IPS-20b (cell line): Measurements from ENCODE around the gene NR2F1.

Experiments
- H3K27ac ChIP-seq: one replicate; pipeline ENCODE4 v1.5.1; 2013; ENCODE audit warnings: low read length
- H3K27me3 ChIP-seq: 2 replicates; pipeline ENCODE4 v1.6.1; 2013; ENCODE audit warnings: mild to moderate bottlenecking, low read length, inconsistent platforms; ENCODE audit not compliant: insufficient read depth
- H3K36me3 ChIP-seq: 2 replicates; pipeline ENCODE4 v1.6.1; 2013; ENCODE audit warnings: low read depth, mild to moderate bottlenecking, inconsistent platforms, low read length, moderate library complexity; ENCODE audit not compliant: insufficient read depth
- H3K4me1 ChIP-seq: 2 replicates; pipeline ENCODE4 v1.6.1; 2013; ENCODE audit warnings: mild to moderate bottlenecking, control low read depth, inconsistent platforms, low read length, moderate library complexity; ENCODE audit not compliant: insufficient read depth
- H3K4me3 ChIP-seq: 2 replicates; pipeline ENCODE4 v1.5.1; 2013; ENCODE audit warnings: mild to moderate bottlenecking, low read length, inconsistent platforms
- H3K9ac ChIP-seq: 2 replicates; pipeline ENCODE4 v1.6.1; 2013; ENCODE audit warnings: low read depth, mild to moderate bottlenecking, inconsistent platforms, low read length, moderate library complexity
- H3K9me3 ChIP-seq: 2 replicates; pipeline ENCODE4 v1.6.1; 2013; ENCODE audit warnings: mild to moderate bottlenecking, low read depth, low read length, inconsistent platforms; ENCODE audit not compliant: insufficient read depth

NR2F1 gene

DNA sequence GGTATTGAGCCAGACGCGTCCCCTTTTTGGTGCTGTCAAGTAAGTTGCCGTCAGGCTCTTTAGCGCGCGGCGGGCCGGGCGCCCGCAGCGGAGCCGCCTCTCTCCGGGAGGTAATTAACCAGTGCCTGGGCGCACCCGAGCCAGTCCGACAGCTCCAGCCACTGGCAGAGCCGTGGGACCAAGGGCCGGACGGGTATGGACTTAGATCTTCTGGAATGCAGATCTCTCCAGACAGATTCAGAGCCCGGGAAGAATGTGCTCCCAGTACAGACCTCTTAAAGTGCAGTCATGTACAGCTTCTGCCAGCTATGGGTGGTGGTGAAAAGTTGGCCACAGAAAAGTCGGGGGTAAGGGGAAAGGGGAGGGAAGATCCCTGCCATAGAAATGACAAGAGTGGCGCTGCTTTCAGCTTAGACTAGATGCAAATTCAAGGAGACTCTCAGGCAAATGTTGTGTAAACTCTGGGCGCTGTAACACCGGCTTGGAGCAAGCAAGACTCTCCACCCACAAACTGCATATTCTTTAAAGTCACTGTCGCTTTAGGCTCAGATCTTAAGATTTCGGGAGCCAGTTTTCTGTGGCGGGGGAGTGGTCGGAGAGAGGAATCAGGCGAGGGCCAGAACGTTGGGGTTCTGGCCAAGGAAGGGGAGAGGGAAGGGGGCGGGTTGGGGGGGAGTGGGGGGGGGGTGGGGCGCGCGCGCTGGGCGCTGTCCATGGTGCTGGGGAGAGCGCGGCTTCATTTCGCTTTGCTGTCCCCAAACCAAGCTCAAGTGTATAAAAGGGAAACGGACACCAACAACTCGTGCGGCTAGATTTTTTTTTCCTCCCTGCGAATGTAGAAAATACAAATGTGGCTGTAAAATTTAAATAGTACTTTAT lies 29.2 kb downstream of the NR2F1 start:
- H3K27me3 ChIP-seq, result peaks cover 100% of the 10 kb centered on the region
- no peaks in the 10 kb centered on the region for H3K9me3 ChIP-seq
- H3K27ac ChIP-seq, result no peak overlapping the region
- no peak overlapping the region for H3K9ac ChIP-seq
- peak overlapping the region; percentile 54 for H3K4me3 ChIP-seq
- H3K36me3 ChIP-seq, result no peaks in the 10 kb centered on the region
- peaks cover 10% of the 10 kb centered on the region for H3K4me1 ChIP-seq

DNA sequence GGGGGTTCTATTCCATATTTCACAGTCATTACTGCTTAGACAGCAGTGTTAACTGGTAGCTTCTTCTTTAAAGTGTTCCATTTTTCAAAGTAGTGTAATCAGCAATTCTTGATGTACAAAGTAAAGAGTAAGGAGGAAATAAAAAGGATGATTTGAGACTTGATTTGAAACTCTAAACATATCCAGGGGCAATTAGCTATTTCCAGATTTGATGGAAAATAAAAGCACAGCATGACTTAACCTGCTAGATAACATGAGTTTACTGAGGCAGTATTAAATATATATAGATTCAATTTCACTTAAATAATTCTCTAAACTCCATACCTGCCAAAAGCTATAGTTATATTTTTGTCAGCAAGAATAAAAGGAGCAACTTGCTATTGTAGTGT lies 29.8 kb downstream of the NR2F1 start:
- H3K27ac ChIP-seq, result no peak overlapping the region
- no peaks in the 10 kb centered on the region for H3K9me3 ChIP-seq
- H3K9ac ChIP-seq, result no peak overlapping the region
- no peaks in the 10 kb centered on the region for H3K36me3 ChIP-seq
- peaks cover 100% of the 10 kb centered on the region for H3K27me3 ChIP-seq
- H3K4me3 ChIP-seq, result 0 out of 2 replicates have a peak overlapping the region, but pooled peaks have one; percentile 5
- H3K4me1 ChIP-seq, result peaks cover 10% of the 10 kb centered on the region

DNA sequence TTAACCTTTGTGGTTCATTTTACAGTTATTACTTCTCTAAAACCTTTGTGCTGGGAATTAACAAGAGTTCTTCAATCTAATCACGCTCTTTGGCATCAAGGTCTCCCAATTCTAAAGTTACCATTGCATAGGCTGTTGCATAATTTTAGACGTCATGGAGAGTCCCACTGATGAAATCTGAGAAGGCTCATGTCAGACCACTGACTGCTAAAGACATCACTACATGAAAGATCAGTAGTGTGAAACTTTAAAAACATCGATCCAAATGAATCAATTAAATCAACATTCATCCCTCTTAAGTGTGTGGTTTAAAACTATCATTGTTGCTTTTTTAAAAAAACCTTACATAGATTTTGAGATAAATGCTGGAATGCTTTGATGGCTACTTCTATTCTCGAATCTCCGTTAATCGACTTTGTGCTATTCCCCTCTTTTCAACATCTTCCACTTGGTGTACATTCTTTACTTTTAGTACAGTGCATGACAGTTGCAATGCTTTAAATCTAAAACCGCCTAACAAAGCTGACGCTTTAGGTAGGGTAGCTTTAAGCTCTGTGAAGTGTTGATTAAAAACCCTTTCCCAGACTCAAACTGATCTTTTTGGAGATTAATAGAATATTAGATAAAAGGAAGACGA lies 33.6 kb downstream of the NR2F1 start:
- no peaks in the 10 kb centered on the region for H3K9me3 ChIP-seq
- H3K36me3 ChIP-seq, result no peaks in the 10 kb centered on the region
- no peak overlapping the region for H3K27ac ChIP-seq
- H3K4me3 ChIP-seq, result no peak overlapping the region
- H3K9ac ChIP-seq, result no peak overlapping the region
- peaks cover 96% of the 10 kb centered on the region for H3K27me3 ChIP-seq
- H3K4me1 ChIP-seq, result peaks cover 6% of the 10 kb centered on the region; the same call in 1 of the 2 replicates

DNA sequence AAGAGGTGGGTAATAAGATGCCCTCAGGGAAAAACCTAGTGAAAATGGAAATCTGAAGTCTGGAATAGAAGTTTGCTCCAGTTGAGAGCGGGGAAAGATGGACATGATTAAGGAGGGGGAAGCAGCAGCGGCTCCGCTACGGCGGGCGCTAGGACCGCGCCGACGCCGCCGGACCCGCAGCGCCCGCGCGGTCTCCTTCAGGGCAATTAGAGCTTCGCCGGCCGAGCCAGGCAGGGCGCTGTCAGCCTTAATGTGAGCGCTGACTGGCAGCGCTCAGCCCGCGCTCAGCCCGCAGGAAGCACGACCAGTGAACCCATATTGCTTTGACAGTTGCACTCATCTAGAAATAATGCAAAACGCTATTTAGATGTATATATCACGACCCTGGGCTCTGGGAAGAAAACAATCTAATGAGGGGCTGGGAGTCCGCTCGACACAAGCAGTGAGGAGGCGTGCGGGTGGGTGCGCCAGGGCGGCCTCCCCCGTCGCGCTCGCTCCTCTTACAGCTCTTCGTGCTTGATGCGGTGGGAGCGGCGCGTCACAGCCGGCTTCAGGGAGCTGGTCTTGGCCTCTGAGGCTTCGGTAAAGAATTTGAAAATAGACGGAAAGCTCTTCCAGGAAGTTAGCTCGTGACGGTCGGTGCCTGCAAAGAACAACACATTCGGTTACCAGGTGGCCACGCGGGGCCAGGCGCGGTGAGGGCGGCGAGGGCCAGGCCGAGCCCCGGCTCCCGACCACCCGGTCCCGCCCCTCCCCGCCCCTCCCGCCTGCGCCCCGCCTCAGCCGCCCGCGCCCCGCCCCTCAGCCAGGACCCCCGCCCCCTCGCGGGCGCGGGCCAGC lies 37.7 kb downstream of the NR2F1 start:
- no peak overlapping the region for H3K9ac ChIP-seq
- no peaks in the 10 kb centered on the region for H3K36me3 ChIP-seq
- peaks cover 2% of the 10 kb centered on the region; the same call in 1 of the 2 replicates for H3K4me1 ChIP-seq
- H3K27me3 ChIP-seq, result peaks cover 88% of the 10 kb centered on the region
- no peak overlapping the region for H3K27ac ChIP-seq
- H3K9me3 ChIP-seq, result no peaks in the 10 kb centered on the region
- H3K4me3 ChIP-seq, result peak overlapping the region; percentile 77

DNA sequence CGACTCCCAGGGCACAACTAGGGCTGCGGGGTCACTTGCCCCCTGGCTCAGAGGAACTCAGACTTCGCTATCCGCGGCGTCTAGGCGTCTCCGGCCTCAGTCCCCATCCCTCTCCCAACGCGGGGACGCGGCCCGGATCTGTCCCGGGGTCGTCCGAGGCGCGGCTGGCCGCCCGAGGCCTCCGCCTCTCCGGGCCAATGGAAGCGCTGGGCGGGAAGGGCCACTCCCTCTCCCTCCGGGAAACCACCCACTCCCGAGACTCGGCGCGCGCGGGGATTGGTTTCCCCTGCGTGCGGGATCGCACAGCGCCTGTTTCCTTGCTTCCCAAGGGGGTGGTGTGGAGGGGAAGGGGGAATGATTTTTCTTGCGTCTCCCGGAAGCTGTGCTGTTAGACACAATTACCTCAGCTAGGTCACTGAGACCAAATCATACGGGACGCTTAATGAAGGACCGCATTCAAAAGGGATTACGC lies 38.3 kb downstream of the NR2F1 start:
- no peak overlapping the region for H3K27ac ChIP-seq
- peaks cover 84% of the 10 kb centered on the region for H3K27me3 ChIP-seq
- H3K9me3 ChIP-seq, result no peaks in the 10 kb centered on the region
- no peaks in the 10 kb centered on the region for H3K36me3 ChIP-seq
- H3K9ac ChIP-seq, result peak overlapping the region; percentile 49; the same call in 1 of the 2 replicates
- H3K4me1 ChIP-seq, result peaks cover 2% of the 10 kb centered on the region; the same call in 1 of the 2 replicates
- H3K4me3 ChIP-seq, result peak overlapping the region; percentile 77

DNA sequence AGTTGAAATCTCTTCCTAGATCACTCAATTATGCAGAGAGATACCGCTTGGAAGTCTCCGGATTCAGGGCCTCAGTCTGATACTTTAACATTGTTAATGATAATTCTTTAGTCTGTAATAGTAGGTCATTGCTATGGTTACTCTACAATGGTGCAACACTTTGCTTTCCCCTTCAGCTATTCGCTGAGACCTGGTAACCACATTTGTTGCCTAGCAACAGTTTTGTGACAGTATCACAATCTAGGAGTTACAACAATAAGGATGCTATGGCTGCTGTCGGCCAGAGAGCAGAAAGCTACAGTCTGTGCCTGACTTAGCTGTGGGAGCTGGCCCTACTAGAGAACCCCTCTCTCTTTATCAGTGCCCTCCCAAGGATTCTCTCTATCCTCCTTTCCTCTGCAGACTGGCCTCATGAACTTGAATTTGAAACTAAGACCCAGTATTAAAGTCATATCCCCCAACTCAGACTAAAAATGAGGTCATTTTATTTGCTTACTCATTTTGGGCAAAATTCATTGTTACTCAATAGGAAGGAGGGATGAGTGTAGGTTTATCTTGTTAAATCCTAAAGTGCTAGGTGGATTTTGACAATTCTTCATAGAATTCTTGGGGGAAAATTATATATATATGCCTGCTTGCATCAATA lies 39.3 kb downstream of the NR2F1 start:
- H3K4me3 ChIP-seq, result no peak overlapping the region
- no peak overlapping the region for H3K9ac ChIP-seq
- H3K9me3 ChIP-seq, result no peaks in the 10 kb centered on the region
- peaks cover 2% of the 10 kb centered on the region; the same call in 1 of the 2 replicates for H3K4me1 ChIP-seq
- H3K27me3 ChIP-seq, result peaks cover 74% of the 10 kb centered on the region
- no peaks in the 10 kb centered on the region for H3K36me3 ChIP-seq
- H3K27ac ChIP-seq, result no peak overlapping the region

DNA sequence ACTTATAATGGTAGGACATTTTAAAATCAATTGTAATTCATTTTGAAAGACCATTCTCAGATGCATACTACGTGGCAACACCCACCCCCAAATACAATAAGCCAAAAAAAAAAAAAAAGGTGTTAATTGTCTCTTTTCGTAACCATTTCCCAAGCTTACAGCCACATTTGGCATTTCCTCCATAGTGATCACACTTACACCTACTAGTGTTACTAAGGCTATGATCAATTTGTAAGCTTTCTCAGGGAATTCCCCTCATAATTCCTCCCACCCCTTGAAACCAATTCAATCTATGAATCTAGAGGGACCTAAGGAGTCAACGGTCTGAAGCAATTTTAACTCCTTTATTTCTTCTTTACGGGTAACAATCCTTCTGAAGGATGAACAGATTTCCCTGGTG lies 40.1 kb downstream of the NR2F1 start:
- H3K36me3 ChIP-seq, result no peaks in the 10 kb centered on the region
- peaks cover 66% of the 10 kb centered on the region for H3K27me3 ChIP-seq
- H3K4me3 ChIP-seq, result no peak overlapping the region
- no peak overlapping the region for H3K27ac ChIP-seq
- peaks cover 2% of the 10 kb centered on the region; the same call in 1 of the 2 replicates for H3K4me1 ChIP-seq
- no peak overlapping the region for H3K9ac ChIP-seq
- H3K9me3 ChIP-seq, result no peaks in the 10 kb centered on the region

DNA sequence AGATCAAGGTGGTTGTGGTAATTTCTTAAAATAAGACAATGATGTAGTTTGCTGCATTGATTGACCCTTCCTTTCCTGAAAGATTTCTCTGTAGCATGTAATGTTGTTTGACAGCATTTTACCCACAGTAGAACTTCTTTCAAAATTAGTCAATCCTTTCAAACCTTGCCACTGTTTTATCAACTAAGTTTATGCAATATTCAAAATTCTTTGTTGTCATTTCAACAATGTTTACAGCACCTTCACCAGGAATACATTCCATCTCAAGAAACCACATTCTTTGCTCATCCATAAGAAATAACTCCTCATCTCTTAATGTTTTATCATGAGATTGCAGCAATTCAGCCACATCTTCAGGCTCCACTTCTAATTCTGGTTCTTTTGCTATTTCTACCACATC lies 43.8 kb downstream of the NR2F1 start:
- Histone ChIP-seq H3K27ac (no peak overlapping the region), H3K4me1 (no peaks in the 10 kb centered on the region), H3K9me3 (no peaks in the 10 kb centered on the region), H3K27me3 (peaks cover 34% of the 10 kb centered on the region), H3K9ac (no peak overlapping the region), H3K36me3 (no peaks in the 10 kb centered on the region), H3K4me3 (no peak overlapping the region)

DNA sequence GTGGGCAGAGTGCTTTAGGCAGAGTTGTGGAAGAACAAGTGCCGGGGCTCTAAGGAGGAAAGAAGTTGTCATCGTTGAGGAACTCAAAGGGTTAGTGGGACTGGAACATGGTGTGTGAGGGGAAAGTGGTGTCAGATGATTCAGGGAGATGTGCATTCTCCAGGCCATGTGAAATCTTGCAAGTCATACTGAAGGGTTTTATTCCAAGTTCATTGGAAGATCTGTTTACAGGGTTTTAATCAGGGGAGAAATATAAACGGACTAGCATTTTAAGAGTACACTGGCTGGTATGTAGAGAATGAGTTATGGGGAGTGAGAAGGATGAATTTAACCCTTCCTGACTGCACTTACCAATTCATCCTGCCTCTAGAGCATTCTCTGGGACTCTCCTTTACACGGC lies 49.3 kb downstream of the NR2F1 start:
- Histone ChIP-seq H3K9me3 (no peaks in the 10 kb centered on the region), H3K27ac (no peak overlapping the region), H3K27me3 (no peaks in the 10 kb centered on the region), H3K9ac (no peak overlapping the region), H3K36me3 (no peaks in the 10 kb centered on the region), H3K4me1 (no peaks in the 10 kb centered on the region), H3K4me3 (no peak overlapping the region)

DNA sequence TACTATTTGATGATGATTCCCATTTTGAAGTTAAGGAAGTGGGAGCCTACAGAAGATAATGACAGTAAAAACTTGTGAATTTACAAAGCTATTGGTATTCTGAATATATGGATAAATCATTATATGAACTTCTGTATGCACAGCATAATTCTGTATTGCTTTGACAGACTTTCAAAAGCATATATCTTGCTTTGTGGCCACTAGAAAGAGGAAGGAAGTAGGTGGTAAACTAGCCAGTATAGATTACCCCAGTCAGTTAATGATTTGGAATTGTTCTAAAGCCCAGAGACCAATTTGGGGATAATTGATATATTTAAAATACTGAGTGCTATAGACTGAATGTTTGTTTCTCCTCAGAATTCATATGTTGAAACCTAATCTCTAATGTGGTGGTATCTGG lies 53.0 kb downstream of the NR2F1 start:
- Histone ChIP-seq H3K27me3 (no peaks in the 10 kb centered on the region), H3K9me3 (no peaks in the 10 kb centered on the region), H3K4me1 (no peaks in the 10 kb centered on the region), H3K4me3 (no peak overlapping the region), H3K27ac (no peak overlapping the region), H3K9ac (no peak overlapping the region), H3K36me3 (no peaks in the 10 kb centered on the region)

DNA sequence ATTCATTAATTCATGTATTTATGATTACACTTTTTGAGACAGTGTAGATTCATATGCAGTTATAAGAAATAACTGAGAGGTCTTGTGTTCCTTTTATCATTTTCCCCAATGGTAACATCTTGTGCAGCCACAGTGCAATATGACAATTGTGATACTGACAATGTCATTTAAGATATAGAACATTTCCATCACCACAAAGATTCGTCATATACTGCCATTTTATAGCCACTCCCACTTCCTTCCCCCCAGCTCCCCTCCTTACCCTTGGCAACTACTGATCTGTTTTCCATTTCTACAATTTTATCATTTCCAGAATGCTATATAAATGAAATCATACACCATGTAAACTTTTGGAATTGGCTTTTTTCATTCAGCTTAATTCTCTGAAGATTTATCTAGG lies 53.8 kb downstream of the NR2F1 start:
- H3K4me3 ChIP-seq, result no peak overlapping the region
- no peaks in the 10 kb centered on the region for H3K27me3 ChIP-seq
- H3K36me3 ChIP-seq, result no peaks in the 10 kb centered on the region
- no peak overlapping the region for H3K9ac ChIP-seq
- no peaks in the 10 kb centered on the region for H3K4me1 ChIP-seq
- H3K27ac ChIP-seq, result no peak overlapping the region
- H3K9me3 ChIP-seq, result no peaks in the 10 kb centered on the region
